ENCODE measurements around the gene ARHGAP18.

The ARHGAP18 gene

DNA sequence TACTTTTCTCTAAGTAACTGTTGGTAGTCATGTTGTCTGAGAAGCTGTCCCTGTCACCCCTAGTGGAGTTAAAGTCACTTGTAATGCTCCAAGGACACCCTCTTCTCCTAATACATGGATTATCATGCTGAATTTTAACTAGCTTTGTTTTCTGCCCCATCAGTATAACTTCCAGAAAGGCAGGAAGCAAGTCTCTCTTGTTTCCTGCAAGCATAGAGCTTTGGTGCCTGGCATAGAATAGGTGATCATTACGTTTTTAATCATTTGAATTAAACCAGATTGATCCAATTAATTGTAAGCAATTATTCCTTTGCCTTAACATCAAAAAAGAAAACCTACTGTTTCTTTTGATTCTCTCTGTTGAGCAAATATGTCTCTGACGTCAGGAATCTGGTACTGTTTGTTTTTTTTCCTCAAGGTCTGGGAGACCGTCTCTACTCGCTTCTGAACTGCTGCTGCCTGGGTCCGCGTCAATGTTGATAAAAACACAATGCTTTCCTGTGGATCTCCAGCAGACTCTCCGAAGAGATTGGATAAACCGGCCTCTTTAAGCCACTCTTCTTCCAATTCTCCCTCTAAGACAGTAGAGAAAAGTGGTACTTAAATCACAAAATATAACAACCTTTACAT is 71.8 kb downstream of the ARHGAP18 start:
- no peak for DNase-seq

DNA sequence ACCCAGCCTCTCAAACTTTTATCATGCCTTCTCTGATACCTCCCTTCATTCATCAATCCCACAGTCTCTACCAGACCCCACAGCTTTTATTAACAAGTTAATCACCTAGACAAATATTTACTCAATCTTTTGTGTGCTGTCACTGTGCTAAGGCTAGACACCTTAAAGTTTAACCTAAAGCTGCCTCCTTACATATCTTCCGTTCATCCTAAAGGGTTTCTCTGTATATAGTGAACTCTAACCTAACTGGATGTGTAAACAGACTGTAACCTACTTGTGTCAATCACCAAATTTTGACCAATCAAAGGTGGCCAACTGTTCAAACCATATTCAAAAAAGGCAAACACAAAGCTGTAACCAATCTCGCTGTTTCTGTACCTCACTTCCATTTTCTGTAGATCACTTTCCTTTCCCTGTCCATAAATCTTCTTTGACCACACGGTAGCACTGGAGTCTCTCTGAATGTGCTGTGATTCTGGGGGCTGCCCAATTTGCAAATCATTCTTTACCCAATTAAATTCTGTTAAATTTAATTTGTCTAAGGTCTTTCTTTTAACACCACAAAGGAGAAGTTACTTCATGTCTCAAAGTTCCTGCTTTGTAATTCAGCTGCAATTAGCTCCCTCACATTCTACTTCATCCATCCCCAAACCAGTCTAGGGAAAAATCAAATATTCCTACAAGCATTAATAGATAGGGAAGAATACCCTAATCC is 72.5 kb downstream of the ARHGAP18 start:
- no peak for DNase-seq

DNA sequence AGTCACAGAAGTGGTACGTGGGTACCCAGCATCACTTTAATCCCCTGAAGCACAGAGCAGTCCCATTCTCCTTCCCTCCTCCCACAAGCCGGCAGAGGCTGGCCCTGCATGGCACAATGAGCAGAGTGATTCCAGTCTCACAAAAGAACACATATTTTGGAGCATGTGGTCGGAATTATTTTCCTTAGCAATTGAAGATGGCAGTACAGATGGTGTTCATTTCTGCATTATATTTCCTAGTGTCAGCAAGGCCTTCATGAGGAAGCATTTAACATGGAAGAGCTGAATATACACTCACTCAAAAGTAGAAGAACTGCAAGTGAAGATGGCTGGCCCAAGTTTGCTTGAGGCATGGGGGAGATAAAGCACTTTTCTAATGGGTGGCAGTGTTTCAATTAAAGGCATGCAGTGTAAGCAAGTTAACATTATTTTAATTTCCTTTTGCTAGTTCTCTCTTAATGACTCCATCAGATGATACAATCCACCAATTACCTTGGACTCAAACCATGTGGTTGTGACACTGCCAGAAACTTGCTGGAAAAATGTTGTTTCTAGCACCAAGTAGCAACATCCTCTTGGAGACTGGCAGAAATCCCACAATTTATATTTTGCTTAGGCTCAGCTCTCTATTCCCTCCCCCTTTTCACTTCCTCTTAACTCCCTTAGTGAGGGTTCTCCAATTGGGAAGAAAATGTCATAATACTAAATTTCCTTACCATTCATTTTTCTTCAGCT is 74.4 kb downstream of the ARHGAP18 start:
- no peak for DNase-seq

DNA sequence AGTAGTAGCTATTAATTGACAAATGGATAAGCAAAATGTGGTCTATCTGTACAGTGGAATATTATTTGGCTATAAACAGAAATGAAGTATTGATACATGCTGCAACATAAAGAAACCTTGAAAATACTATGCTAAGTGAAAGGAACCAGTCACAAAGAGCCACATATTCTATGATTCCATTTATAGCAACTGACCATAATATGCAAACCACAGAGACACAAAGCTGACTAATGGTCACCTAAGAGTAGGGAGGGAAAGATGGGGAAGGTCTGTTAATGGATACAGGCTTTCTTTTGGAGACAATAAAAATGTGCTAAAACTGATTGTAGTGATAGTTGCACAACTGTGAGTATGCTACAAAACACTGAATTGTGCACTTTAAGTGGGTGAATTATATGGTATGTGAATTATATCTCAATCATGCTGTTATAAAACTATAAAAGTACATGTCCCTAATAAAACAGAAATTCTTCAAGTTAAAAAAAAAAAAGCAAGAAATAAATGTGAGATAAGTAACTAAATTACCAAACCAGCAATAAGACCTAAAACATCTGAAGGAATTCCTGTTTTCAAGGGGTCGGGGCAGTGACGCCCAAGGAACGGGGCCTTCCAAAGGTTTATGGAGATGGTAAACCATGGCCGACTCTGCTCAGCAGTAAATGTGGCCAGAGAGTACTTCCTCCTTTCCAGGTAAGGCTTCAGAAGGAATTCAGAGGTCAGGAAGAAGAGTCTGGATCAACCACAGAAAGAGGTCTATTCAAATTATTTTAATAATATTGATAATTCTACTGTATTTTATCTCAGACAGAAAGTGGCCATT is 75.4 kb downstream of the ARHGAP18 start:
- DNase-seq: no peak

DNA sequence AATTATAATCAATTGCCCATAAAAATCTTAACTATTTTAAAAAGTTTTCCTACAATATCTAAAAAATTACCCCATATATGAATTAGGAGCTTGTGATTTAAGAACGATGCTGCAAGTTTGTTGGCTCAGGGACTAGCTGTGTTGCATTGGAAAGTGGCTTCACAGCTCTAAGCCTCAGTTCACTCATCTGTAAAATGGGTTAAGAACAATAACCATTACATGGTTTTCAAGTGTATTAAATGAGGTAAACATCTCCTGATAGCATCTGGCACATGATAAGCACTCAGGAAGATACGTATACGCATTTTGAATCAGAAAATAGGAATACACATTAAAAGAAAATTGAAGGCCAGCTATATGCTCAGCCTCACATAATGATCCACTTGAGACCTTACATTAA is 76.4 kb downstream of the ARHGAP18 start:
- DNase-seq: no peak

DNA sequence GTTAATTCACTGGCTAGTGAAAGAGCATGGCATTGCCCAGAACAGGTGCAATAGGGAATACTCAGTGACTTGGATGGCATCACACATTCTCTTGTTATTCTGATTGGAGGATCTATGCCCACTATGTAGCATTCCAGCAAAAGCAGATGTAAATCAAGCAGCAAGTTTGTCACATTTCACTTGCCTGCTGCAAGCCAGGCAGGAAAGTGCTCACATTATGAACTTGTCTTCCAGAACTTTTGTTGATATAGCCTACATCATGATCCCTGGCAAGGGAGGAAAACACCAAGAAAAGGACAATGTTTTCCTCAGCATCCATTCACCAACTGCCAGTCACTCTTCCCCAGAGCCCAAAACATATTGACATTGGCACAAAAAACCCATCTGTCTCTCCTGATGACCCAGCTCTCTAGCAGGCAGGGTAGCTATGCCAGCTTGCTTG is 77.8 kb downstream of the ARHGAP18 start:
- no peak for DNase-seq

DNA sequence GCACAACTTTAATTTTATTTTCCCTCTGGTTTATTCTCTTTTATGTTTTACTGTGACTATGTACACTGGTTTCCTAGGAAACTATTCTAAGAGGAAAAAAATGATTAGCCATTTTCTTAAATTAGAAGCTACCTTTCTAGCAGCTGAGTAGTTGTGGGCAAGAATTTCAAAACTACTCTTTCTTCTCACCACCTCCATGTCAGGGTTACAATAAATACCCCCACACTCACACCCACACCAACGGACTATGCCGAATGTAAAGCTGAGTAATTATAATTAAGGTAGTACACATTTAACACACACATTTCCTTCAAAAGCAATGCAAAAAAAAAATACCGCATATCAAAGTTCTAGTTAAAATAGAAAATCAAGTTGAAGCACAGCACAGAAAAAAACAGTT is 78.9 kb downstream of the ARHGAP18 start:
- no peak for DNase-seq

DNA sequence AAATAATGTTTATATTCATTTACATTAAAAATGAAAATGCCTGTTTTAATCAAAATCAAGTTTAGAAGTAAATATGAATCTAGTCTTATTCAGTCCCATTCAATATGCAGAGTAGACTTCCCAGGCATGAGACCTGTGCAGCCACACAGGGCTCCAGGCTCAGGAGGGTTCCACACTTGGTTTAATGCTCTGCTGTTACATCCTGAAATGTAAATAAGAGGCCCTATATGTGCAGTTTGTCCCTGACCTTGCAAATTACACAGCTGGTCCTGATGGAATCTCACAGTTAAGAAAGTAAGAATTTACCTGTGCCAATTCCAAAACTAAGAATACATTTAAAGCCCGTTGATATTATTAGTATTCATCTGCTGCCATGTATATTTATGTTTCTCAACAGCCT is 79.4 kb downstream of the ARHGAP18 start:
- no peak for DNase-seq

DNA sequence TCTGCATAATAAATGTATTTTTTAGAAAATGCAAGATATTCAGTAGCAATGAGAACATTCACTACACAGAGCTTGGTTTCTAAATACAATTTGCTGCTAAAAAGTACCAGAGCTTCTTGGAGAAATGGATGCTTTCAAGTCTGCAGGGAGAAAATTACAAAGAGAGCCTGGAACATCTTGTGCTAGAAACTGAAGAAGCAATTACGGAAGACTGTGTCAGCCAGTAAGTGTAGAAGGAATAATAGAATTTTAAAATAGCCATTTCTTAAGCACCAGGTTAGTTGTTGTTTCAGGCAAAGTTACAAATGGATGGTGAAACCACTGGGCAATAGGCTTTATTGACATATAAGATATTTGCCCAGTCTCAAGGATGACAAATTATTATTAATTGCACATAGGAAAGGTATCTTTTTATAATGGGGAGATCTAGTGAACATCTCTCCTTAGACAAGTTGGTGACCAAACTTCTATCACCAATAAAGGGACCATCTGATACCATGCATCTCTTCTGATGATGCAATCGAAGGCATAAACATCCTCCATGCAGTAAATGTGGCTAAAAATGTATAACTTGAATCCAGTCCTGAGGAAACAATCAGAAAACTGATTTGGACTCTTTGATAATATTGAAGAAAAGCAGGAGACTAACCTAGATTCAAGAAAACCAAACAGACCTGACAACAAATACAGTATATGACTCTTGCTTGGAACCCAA is 81.7 kb downstream of the ARHGAP18 start:
- DNase-seq: no peak

DNA sequence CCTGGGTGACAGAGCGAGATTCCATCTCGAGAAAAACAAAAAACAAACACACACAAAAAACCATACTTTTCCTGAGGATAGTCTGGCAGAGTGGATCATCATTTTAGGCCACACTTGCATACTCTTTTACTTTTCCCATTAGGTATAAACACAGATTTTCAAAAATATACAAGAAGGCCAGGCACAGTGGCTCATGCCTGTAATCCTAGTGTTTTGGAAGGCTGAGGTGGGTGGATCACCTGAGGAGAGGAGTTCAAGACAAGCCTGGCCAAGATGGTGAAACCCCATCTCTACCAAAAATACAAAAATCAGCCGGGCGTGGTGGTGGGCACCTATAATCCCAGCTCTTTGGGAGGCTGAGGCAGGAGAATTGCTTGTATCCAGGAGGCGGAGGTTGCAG is 85.5 kb downstream of the ARHGAP18 start:
- no peak for DNase-seq

DNA sequence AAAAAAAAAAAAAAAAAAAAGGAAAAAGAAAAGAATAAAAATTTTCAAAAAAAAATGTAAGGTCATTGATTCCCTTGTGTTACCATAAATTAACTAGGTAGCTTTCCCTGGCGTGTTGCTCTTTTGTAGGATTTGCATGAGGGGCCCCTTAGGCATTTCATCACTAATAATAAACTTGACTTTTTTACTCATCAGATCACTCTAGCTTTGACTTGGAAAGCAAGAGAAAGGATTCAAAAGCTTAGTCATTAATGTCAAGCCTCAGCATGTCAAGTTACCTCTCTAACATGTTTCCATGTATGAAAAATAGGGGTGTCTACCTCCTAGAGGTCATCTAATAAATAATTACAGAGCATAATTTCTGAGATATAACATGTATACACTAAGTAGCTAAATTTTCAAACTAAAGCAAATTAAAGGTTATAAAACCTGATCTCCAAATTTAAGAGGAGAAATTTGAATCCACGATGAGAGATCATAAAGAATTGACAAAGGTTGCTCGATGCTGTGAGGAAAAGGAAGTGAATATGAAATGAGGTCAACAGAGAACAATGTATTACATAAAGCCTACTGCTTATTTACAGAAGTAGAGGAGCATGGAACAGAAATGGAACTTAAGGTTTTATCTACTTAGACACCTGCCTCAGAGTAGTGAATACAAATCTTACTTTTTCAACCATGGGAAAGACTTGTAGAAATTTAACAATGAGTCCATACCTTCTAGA is 86.8 kb downstream of the ARHGAP18 start:
- no peak for DNase-seq

DNA sequence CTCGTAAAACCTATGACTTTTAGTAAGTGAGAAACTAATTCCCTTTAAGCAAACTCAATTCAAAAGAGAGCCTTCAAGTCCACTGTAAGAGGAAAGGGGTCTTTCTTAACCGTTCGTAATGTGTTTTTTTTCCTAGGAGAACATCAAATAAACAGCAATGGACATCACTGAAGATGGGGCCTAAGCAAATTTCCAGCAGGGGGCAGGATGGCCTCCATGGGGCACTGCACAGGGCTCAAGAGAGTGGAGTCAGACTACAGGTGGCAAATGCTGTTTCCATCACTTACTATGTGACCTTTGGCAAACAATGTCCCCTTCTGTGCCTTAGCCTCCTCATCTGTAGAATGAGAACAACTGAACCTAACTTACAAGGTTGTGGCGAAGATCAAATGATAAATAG is 88.7 kb downstream of the ARHGAP18 start:
- DNase-seq: no peak

DNA sequence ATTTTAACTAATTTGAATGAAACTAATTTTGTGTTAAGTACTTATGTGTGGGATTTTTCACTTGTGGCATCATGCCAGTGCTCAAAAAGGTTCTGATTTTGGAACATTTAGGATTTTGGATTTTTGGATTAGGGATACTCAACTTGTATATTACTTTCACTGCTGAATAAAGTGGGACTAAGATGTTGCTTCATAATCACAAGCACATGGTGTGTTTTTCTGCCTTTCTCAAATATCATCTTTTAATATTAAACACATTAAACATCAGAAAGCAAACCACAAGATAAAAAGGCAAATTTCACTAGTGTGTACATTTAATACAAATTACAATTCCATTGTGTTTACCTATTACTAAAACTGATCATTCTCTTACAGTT is 89.8 kb downstream of the ARHGAP18 start:
- DNase-seq: no peak

DNA sequence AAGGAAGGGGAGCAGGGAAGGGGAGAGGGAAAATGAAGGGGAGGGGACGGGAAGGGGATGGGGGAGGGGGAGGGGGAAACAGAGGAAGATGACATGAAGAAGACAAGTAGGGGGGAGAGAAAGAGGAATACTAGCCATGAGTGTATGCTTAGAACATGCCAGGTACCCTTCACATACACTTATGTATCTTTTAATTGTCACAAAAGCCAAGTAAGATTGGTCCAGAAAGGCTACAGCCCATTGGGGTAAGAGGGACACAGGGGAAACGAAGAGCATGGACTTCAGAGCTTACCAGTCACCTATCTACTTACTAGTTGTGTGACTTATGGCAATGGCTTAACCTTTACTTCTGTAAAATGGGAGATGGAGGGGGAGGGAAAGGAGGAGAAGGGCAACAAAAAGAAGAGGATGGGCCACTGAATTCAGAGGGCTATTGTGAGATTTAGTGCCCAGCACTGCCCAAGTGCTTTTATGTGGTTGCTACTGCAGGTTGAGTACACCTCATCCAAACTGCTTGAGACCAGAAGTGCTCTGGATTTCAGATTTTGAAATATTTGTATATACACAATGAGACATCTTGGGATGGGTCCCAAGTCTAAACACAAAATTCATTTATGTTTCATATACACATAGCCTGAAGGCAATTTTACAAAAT is 90.3 kb downstream of the ARHGAP18 start:
- DNase-seq: no peak

DNA sequence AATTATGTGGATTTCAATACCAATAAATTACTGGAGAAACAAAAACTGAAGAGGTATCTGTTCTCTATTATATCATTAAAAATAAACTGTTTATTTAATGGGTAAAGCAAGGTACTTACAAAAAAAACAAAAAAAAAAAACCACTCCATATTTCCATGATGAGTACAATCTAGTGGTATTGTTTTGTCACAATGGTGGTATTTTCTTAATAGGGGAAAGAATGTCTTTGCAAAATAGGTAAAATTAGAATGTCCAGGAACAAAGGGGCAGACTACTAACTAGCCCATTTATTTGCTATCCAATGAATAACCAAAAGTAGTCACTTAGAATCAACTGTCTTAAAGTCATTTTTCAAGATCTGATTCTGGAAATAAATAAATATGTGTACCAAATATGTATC is 92.0 kb downstream of the ARHGAP18 start:
- DNase-seq: no peak

DNA sequence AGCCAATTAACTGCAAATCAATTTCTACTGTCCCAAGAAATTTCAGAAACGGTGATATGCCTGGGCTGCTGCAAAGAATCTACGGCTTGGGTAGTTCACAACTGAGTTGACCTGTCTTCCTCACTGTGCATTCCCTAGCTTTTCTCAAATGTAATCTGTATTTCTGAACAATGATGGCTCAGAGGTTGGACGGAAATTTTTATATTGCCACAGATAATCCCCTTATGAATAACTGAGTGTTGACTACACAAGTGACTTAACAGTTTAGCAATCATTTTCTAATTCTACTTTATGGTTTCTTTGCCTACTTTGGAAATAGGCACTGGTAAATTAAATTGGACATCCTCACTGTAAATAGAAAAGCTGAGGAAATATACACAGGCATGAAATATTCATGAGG is 94.5 kb downstream of the ARHGAP18 start:
- no peak for DNase-seq

DNA sequence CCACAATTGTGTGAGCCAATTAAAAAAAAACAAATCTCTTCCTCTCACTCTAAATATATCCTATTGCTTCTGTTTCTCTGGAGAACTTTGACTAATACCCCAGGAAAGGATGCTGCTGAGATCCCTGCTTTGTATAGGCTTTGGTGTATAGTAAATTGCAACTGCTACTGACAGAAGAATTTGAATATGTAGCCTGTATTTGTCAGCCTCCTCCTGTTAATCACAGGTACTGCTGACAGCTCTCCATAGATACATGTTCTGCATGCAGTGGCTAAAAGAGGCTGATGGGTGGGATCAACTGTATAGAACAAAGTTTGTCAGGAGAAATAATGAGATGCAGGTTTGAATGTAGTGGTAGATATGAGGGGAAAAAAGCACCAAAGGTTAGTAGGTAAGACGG is 95.0 kb downstream of the ARHGAP18 start:
- no peak for DNase-seq

DNA sequence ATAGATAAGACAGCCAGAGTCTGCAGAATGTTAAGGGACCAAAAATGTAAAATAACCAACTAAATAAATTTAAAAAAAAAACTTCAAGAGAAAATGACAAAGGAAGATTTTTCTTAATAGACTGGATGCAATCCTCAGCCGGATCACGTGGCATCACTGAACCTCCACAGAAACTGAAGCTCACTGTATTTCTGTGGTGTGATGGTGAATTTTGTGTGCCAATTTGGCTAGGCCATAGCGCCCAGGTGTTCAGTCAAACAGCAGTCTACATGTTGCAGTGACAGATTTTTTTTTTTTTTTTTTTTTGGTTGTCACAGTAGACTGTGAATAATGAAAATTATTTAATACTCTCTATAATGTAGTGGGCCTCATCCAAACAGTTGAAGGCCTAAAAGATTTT is 95.5 kb downstream of the ARHGAP18 start:
- DNase-seq: no peak

DNA sequence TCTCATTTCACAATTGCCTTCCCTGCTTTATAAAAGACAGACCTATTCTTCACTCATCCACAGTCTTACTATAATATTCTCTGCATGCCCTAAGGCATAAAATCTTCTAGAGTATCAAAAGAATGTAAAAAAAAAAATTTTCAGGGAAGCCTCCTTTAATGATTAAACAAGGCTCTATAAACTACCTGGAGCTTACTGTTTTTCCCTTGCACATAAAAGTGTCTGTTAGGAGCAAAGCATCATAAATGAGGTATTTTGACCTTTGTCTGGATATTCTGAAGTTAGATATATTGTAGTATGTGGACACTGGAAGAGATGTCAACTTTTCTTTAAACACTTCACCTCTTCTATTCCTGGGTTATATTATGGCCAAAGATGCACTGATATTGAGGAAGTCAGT is 97.5 kb downstream of the ARHGAP18 start:
- no peak for DNase-seq

DNA sequence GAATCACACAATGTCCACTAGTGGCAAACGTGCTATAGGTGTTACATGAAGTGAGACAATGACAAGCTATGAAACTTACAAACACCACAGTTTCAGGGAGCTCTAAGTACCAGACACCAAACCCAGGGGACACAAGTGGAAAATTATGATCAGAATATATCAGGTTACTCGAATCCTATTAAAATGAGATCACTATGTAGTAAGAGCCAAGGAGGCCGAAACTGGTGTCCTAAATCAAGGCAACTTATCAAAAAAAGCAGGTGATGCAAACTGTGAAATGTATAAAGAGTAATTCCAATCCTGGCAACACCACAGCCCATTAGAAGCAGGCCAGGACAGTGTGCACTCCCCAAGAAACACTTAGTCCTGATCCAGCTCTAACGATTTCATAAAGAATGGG is 100.3 kb downstream of the ARHGAP18 start:
- DNase-seq: no peak

DNA sequence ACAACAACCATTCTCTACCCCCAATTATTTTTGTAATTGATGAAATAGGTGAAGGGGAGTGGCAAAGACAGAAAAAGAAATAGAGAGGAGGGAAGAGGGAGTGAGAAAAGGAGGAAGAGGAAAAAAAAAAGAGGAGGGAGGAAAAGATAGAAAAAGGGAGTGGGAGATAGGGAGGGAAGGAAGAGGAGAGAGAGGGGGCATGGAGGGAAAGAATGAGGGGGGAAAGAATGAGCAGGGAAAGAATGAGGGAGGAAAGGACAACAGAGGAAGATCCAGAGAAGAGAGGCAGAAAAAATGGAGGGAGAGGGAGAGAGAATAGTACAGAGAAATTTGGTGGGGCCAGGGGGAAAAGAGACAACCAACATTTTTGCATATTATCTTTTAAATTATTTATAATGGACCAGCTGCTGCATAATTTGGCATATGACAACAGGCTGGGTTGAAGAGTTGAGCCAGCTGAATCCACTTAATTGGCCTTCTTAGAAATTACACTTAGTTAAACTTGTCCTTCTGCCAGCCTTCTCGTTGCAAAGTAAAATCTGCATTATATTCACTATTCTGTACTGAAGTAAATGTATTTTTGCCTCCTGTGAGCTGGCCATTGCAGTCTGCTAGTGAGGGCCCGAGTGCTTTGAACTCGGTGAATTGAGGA is 101.0 kb downstream of the ARHGAP18 start:
- no peak for DNase-seq
